HepG2 (cell line): ENCODE data around the gene FGFR3. TPM values are rescaled to one million over a fixed set of nuclear protein-coding genes. Genes with fewer than 3 reads are reported as not detected.
A peak's percentile ranks its signal among the peaks of the same experiment; 100 is the strongest.

ENCODE experiments used
- AHDC1 ChIP-seq: sonication (generic); formaldehyde crosslinking; IDR thresholded peaks from 2 replicates; pipeline ENCODE4 v1.5.1; 2020; ENCODE audit warnings: mild to moderate bottlenecking, missing genetic modification reagents, borderline replicate concordance
- DRAP1 ChIP-seq: IDR thresholded peaks from 2 replicates; pipeline ENCODE4 v1.6.1; 2016; ENCODE audit warnings: missing genetic modification reagents, missing compliant biosample characterization
- FOXJ3 ChIP-seq: sonication (generic); formaldehyde crosslinking; IDR thresholded peaks from 2 replicates; pipeline ENCODE4 v1.4.0; 2020; ENCODE audit warnings: missing genetic modification reagents, mild to moderate bottlenecking, borderline replicate concordance
- KDM5A ChIP-seq: fragments of 200-600 bp; sonication (generic); IDR thresholded peaks from 2 replicates; pipeline ENCODE4 v1.7.0; 2018; ENCODE audit warnings: antibody characterized with exemption, mild to moderate bottlenecking, low read length, borderline replicate concordance
- MXI1 ChIP-seq: IDR thresholded peaks from 3 replicates; pipeline ENCODE4 v1.6.1; 2012; ENCODE audit warnings: low read depth, low read length, inconsistent platforms, borderline replicate concordance
- REST ChIP-seq, 2 experiments: IDR thresholded peaks; 2 replicates each; pipeline ENCODE4 v1.6.1; 2011 to 2012; ENCODE audit warnings: low read length in 2 of 2, borderline replicate concordance in 1 of 2, low read depth in 1 of 2, mild to moderate bottlenecking in 1 of 2, moderate library complexity in 1 of 2
- ZBTB43 ChIP-seq: sonication (generic); formaldehyde crosslinking; conservative IDR thresholded peaks from 2 replicates; pipeline ENCODE4 v1.4.0; 2020; ENCODE audit warnings: missing genetic modification reagents
- ZNF34 ChIP-seq: sonication (generic); formaldehyde crosslinking; IDR thresholded peaks from 2 replicates; pipeline ENCODE4 v1.4.0; 2020; ENCODE audit warnings: mild to moderate bottlenecking, missing genetic modification reagents, borderline replicate concordance
- ZNF629 ChIP-seq: sonication (generic); formaldehyde crosslinking; conservative IDR thresholded peaks from 2 replicates; pipeline ENCODE4 v1.5.0; 2020; ENCODE audit warnings: missing genetic modification reagents
- ZNF703 ChIP-seq: sonication (generic); formaldehyde crosslinking; IDR thresholded peaks from 2 replicates; pipeline ENCODE4 v1.5.1; 2020; ENCODE audit warnings: missing genetic modification reagents, mild to moderate bottlenecking, moderate library complexity, borderline replicate concordance
- ZUFSP ChIP-seq: sonication (generic); formaldehyde crosslinking; IDR thresholded peaks from 2 replicates; pipeline ENCODE4 v1.9.0; 2021; ENCODE audit warnings: missing genetic modification reagents, mild to moderate bottlenecking, borderline replicate concordance
- polyA plus RNA-seq, 8 experiments: library from polyadenylated mRNA; depleted of rRNA in 3 of 8; stranded (reverse) in 7 of 8; unstranded in 1 of 8; fragments of >200 nt; fragmentation: Illumina TruSeq in 4 of 8; extraction: Trizol in 4 of 8; gene quantifications; 2 replicates each; pipeline versions ENCODE4 v1.2.1 to v1.2.3, GENCODE V29; 2011 to 2016; ENCODE audit warnings: low read depth in 4 of 8, missing spikeins in 1 of 8, mixed read lengths in 1 of 8; ENCODE audit not compliant: insufficient read depth in 1 of 8
- total RNA-seq, 5 experiments: library from RNA; depleted of rRNA; stranded (reverse); fragments of >200 nt; fragmentation: Illumina TruSeq; extraction: Trizol; gene quantifications; 2 replicates each; pipeline ENCODE4 v1.2.3, GENCODE V29; 2016; ENCODE audit warnings: low read depth in 1 of 5

FGFR3 gene
- total and polyA plus RNA-seq, 2 of the 13 experiments (the other 11 are each of a cell fraction or from before 2014, with no cell fraction given), result 103 to 109 TPM

- TF ChIP-seq AHDC1 (CRISPR knock-in tag) (no peak), FOXJ3 (0 out of 2 replicates have a peak, but pooled peaks have one; percentile 64), ZBTB43 (0 out of 2 replicates have a peak, but pooled peaks have one; percentile 36), ZUFSP (no peak), ZNF34 (CRISPR knock-in tag) (no peak), ZNF703 (CRISPR knock-in tag) (no peak; the same call in 1 of the 2 replicates), ZNF629 (CRISPR knock-in tag) (no peak; the same call in 1 of the 2 replicates), REST (IDR thresholded peaks at IDR 0.05; ENCODE audit: borderline replicate concordance in 1 of 2, low read depth in 1 of 2, low read length in 2 of 2) (no peak), DRAP1 (no peak; the same call in 1 of the 2 replicates), MXI1 (peak; percentile 9; the same call in 1 of the 3 replicates), KDM5A (no peak)
Observed at GRCh38 chr4:1766106-1767060, 26.7 kb upstream of the FGFR3 start (continued).
